Measurements from ENCODE around the gene NPHS1.
"Not testable (repeated sequence)": the region's sequence is repeated elsewhere in the genome, so short reads cannot be mapped to it uniquely, and the experiment has no call there.

Gene NPHS1, protein sequence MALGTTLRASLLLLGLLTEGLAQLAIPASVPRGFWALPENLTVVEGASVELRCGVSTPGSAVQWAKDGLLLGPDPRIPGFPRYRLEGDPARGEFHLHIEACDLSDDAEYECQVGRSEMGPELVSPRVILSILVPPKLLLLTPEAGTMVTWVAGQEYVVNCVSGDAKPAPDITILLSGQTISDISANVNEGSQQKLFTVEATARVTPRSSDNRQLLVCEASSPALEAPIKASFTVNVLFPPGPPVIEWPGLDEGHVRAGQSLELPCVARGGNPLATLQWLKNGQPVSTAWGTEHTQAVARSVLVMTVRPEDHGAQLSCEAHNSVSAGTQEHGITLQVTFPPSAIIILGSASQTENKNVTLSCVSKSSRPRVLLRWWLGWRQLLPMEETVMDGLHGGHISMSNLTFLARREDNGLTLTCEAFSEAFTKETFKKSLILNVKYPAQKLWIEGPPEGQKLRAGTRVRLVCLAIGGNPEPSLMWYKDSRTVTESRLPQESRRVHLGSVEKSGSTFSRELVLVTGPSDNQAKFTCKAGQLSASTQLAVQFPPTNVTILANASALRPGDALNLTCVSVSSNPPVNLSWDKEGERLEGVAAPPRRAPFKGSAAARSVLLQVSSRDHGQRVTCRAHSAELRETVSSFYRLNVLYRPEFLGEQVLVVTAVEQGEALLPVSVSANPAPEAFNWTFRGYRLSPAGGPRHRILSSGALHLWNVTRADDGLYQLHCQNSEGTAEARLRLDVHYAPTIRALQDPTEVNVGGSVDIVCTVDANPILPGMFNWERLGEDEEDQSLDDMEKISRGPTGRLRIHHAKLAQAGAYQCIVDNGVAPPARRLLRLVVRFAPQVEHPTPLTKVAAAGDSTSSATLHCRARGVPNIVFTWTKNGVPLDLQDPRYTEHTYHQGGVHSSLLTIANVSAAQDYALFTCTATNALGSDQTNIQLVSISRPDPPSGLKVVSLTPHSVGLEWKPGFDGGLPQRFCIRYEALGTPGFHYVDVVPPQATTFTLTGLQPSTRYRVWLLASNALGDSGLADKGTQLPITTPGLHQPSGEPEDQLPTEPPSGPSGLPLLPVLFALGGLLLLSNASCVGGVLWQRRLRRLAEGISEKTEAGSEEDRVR (N-terminal part only)

DNA sequence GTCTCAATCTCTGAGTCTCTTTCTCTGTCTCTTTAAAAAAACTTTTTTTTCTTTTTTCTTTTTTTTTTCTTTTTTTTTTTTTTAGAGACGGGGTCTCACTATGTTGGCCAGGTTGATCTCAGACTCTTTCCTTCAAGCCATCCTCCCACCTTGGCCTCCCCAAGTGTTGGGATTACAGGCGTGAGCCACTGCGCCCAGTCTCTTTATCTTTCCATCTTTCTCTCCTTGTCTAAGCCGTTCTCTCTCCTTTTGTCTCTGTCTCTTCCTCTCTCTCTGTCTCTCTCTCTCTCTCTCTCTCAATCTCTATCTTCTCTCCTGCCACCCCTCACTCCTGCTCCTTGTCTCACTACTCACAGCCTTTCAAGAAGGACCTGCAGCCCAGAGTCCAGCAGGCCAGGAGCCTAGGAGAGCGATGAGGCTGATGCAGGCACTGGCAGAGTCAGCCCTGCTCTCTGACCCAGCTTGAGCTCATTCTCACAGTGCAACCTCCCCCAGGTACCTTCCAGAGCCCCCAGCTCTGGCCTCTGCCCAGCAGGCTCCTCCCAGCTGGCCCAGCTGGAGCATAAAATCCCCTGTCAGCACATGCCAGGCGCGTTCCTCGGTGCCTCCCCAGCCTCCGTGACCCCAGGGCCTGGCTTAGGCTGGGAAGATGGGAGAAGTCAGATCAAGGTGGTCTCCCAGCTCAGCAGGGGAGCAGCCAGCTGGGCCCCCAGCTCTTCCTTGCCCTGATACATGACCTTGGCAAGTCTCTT lies at the start of gene NPHS1:
TSS of gene NPHS1 (minus strand) at position 476 of the 752 bp plus-strand sequence. CDS start 667 bp downstream, outside the sequence.
- peak within 1 kb of the TSS in 1 of 2 donors; percentile 49 for H3K27ac Mint-ChIP-seq
- DNase-seq (no peak), ATAC-seq (no peak)
- H3K9me3 Mint-ChIP-seq, result no peaks in the 10 kb centered on the region
- peak within 1 kb of the TSS; percentile 9 to 64 for H3K4me3 Mint-ChIP-seq
- peaks cover 20% of the 10 kb centered on the region for H3K4me1 Mint-ChIP-seq
- H3K27me3 Mint-ChIP-seq, result peaks cover 82% of the 10 kb centered on the region

DNA sequence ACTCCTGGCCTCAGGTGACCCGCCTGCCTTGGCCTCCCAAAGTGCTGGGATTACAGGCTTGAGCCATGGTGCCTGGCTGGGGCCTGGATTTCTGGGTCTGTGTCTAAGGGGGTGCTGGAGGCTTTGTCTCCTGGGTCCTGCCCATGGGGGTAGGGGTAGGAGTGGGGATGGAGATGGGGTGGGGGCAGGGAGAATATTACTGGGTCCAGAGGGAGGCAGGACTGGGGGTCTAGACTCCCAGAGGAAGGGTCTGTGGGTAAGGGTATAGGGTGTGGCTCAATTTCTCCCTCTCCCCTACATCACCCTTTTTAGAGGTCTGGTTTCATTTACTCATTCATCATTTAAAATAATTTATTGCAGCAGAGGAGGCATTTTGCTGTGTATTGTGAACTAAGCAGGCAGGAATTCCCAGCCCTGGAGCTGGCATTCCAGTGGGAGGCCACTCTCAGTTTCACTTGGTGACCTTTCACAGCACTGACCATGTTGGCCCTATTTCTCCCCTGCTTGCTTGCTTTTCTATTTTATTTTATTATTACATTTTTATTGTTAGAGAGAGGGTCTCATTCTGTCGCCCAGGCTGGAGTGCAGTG lies 48.8 kb upstream of the NPHS1 start:
- H3K27me3 Mint-ChIP-seq, result no peaks in the 10 kb centered on the region
- ATAC-seq, result no peak
- peaks cover 78% of the 10 kb centered on the region for H3K4me1 Mint-ChIP-seq
- H3K4me3 Mint-ChIP-seq, result peak overlapping the region; percentile 92 to 93
- DNase-seq, result no peak
- peak overlapping the region; percentile 96 for H3K27ac Mint-ChIP-seq
- H3K9me3 Mint-ChIP-seq, result no peaks in the 10 kb centered on the region

DNA sequence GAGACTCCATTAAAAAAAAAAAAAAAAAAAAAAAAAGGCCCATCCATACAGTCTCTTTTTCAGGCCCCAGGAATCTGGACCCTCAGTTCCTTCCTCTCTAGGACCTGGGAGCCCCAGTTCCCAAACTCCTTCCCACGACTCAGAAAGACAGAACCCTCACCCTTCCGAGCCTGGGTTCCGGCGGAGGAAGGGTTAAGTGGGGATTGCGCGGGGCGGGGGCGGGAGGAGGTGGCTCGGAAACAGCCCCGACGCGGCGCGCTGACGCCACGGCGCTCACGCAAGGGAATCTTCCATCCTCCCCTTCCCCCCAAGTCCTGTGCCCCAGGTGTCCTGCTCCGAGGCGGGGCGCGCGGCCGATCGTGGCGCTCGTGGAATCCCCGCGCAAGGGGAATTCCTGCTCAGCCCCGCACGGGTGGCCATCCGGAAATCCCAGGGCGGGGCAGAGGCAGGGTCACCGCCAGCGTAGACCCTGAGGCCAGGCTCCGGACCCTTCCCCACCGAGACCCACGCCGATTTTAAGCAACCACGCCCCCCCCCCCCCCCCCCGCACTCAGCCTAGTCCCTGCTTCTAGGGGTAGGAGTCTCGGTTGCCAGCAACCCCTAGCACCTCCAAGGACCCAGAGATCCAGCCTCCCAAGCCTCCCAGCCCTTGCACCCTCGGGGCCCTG lies 47.4 kb upstream of the NPHS1 start:
- Mint-ChIP-seq H3K27ac (peak overlapping the region; percentile 96), H3K27me3 (no peaks in the 10 kb centered on the region), H3K4me1 (peaks cover 79% of the 10 kb centered on the region), H3K9me3 (no peaks in the 10 kb centered on the region), H3K4me3 (peak overlapping the region; percentile 92 to 93)
- peak; percentile 72 for ATAC-seq
- peak; percentile 82 to 88 for DNase-seq

DNA sequence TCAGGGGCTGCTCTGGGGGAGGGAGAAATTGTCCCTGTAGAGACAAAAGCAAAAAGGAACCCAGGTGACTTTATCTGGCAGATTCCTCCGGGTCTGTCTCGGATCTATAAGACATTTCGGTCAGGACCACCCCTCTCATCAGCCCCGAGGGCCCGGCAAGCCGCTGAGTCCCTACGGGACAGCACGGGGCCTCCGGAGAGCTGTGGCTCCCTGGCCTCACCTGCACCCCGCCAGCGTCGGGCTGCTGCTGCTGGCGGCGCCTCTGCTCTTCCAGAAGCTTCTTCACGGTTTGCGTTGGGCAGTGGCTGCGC lies 46.1 kb upstream of the NPHS1 start:
- H3K27ac Mint-ChIP-seq, result peak overlapping the region; percentile 96
- peaks cover 70% of the 10 kb centered on the region for H3K4me1 Mint-ChIP-seq
- ATAC-seq (no peak), DNase-seq (no peak)
- H3K9me3 Mint-ChIP-seq, result no peaks in the 10 kb centered on the region
- H3K27me3 Mint-ChIP-seq, result no peaks in the 10 kb centered on the region
- peak overlapping the region; percentile 92 to 93 for H3K4me3 Mint-ChIP-seq

DNA sequence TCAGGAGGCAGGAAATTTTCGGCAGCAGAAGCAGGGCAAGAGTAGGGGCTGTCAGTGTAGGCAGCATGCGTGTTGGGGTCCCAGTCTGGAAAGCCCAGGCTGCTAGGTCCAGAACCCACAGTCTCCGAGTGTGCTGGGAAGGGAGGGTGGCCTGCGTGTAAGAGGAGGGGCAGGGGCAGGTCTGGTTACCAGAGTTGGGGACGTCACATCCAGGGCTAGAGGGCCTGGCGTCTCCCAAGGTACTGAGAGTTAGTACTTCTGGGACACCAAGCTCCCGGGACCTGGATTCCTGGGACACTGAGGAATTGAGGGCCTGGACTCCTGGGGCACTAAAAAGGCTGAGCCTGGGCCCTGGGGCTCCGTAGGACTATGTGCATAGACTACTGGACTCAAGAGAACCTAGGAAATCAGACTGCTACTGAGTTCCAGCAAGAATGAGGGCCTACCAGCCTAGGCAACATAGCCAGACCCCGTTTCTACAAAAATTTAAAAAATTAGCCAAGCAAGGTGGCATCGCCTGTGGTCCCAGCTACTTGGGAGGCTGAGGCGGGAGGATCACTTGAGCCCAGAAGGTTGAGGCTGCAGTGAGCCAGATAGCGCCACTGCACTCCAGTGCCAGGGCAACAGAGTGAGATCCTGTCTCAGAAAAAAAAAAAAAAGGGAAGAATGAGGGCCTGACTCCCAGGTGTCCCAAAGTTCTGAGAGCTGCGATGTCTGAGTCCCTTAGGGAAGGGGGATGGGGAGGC lies 45.6 kb upstream of the NPHS1 start:
- Mint-ChIP-seq H3K27me3 (no peaks in the 10 kb centered on the region), H3K9me3 (no peaks in the 10 kb centered on the region), H3K4me3 (peak overlapping the region; percentile 92 to 93), H3K4me1 (peaks cover 70% of the 10 kb centered on the region), H3K27ac (peak overlapping the region; percentile 61 to 96)
- ATAC-seq, result no peak
- DNase-seq, result no peak

DNA sequence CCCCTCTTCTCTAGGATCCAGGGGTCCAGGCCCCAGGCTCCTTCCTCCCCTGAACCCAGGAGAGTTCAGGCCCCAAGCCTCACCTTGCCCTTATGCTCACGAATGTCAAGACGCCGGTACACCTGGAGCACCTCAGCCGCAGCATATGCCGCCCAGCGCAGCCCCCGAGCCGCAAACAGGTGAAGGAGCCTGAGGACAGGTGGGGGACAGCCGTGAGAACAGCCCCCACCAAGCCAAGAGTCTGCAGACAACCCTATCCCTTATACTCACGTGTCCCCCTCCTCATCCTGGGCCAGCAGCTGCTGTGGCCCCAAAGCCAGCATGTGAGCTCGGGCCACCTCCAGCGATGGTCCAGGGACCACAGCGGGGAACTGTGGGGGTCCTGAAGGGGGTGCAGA lies 44.3 kb upstream of the NPHS1 start:
- Mint-ChIP-seq H3K27me3 (no peaks in the 10 kb centered on the region), H3K4me3 (peak overlapping the region in 1 of 2 donors; percentile 66), H3K9me3 (no peaks in the 10 kb centered on the region), H3K4me1 (peaks cover 65% of the 10 kb centered on the region), H3K27ac (peak overlapping the region; percentile 34 to 52)
- DNase-seq (no peak), ATAC-seq (no peak)

DNA sequence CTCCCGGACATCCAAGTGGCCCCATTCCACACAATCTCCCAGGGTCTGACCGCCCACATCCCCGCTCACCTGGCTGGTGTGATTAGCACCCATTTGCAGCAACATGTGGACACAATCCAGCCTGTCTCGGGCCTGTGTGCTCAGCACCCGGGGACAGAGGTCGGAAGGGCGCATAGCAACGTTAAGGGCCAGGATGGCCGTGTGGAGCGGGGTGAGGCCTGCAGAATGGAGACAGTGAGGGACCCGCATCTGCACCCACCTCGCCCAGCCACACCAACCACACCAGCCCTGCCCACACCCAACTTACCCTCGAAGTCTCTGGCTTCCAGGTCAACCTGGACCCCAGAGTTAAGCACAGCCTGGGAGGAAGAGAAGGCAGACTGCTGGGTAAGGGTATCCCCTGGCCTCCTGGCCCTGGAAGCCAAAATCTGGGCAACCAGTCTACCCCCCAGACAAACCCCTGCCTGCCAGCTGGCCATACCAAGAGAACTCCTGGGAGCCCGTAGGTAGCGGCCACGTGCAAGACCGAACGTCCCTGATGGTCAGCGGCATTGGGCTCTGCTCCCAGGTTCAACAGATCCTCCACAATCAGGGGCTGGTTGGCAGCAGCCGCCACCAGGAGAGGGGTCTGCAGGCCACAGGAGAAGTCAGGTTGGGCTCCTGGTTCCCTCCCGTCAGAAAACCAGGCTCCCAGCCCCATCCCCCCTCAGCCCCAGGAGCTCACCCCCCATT lies 43.8 kb upstream of the NPHS1 start:
- Mint-ChIP-seq H3K4me3 (peak overlapping the region; percentile 33 to 66), H3K9me3 (no peaks in the 10 kb centered on the region), H3K27me3 (no peaks in the 10 kb centered on the region), H3K27ac (peak overlapping the region in 1 of 2 donors; percentile 6), H3K4me1 (peaks cover 61% of the 10 kb centered on the region)
- no peak for ATAC-seq
- DNase-seq, result no peak

DNA sequence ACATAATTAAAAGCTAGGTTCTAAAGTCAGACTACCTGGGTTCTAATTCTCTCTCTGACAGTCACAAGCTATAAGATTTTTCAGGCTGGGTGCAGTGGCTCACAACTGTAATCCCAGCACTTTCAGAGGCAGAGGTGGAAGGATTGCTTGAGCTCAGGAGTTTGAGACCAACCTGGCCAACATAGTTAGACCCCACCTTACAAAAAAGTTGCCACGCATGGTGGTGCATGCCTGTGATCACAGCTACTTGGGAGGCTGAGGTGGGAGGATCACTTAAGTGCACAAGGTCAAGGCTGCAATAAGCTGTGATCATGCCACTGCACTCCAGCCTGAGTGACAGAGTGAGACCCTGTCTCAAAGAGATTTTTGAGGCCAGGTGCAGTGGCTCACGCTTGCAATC lies 42.0 kb upstream of the NPHS1 start:
- DNase-seq, result no peak
- Mint-ChIP-seq H3K4me3 (no peak overlapping the region), H3K4me1 (peaks cover 60% of the 10 kb centered on the region), H3K27ac (no peak overlapping the region), H3K27me3 (no peaks in the 10 kb centered on the region), H3K9me3 (no peaks in the 10 kb centered on the region)
- ATAC-seq, result no peak

DNA sequence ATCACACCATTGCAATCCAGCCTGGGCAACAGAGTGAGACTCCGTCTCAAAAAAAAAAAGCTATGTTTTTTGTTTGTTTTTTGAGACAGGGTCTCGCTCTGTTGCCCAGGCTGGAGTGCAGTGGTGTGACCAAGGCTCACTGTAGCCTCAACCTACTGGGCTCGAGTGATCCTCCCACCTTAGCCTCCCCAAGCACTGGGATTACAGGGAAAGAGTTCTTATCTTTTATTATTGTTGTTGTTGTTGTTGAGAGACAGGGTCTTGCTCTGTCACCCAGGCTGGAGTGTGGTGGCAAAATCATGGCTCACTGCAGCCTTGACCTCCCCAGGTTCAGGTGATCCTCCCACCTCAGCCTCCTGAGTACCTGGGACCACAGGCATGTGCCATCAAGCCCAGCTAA lies 39.5 kb upstream of the NPHS1 start:
- not testable (repeated sequence) for DNase-seq, ATAC-seq, H3K27me3 Mint-ChIP-seq, H3K9me3 Mint-ChIP-seq, H3K27ac Mint-ChIP-seq, H3K4me3 Mint-ChIP-seq
- peaks cover 50% of the 10 kb centered on the region for H3K4me1 Mint-ChIP-seq

DNA sequence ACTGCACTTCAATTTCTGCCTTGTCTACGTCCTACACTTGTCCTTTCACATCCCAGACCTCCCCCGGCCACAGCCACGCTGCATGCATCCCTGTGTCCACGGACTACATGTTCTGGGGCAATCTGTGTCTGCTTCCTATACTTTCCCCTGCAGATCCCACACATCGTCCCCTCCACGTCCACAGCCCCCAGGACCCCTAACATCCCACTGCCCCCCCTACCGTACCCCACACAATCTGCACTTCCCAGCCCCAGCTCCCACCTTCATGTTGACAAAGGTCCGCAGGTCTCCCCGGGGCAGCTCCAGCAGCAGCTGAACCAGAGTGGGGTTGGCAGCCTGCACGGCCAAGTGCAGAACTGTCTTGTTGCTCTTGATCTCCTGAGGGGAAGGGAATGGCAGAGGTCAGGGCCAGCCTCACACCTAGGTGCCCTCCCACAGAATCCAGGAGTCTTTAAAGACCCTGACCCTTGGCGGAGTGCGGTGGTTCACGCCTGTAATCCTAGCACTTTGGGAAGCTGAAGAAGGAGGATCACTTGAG lies 37.9 kb upstream of the NPHS1 start:
- no peak for DNase-seq
- H3K27me3 Mint-ChIP-seq, result no peaks in the 10 kb centered on the region
- H3K9me3 Mint-ChIP-seq, result no peaks in the 10 kb centered on the region
- H3K4me1 Mint-ChIP-seq, result peaks cover 41% of the 10 kb centered on the region
- no peak for ATAC-seq
- H3K27ac Mint-ChIP-seq, result no peak overlapping the region
- H3K4me3 Mint-ChIP-seq, result no peak overlapping the region

DNA sequence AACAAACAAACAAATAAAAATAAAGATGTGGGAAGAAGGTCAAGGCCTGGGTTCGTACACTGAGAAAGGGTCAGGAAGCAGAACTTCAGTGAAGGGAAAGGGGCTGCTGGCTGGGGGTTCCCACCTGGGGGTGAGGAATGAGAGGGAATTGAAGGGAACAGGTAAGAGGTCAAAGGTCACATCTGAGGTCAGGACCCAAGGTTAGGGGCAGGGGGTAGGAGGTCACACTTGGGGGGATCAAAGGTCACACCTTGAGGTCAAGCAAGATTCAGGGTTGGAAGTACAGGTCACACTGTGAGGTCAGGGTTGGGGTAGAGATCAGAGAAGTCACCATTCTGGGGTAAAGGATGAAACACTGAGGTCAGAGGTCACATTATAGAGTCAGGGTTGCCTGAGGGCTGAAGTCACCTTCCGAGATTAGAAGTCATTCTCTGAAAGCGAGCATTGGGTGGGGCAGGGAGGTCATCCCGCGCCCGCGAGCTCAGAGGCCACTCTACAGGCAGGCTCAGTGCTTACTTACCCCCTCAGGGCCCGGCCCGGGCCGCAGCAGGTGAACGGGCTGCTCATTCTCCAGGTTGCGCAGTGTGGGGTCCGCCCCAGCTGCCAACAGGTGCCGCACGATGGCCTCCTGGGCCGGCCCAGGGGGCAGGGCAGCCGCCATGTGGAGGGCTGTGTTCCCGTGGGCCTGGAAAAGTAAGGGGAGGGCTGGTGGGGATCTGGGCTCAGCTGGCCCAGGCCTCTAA lies 37.2 kb upstream of the NPHS1 start:
- DNase-seq (no peak), ATAC-seq (peak; percentile 39)
- Mint-ChIP-seq H3K9me3 (no peaks in the 10 kb centered on the region), H3K27ac (no peak overlapping the region), H3K4me3 (no peak overlapping the region), H3K4me1 (peaks cover 41% of the 10 kb centered on the region), H3K27me3 (no peaks in the 10 kb centered on the region)

DNA sequence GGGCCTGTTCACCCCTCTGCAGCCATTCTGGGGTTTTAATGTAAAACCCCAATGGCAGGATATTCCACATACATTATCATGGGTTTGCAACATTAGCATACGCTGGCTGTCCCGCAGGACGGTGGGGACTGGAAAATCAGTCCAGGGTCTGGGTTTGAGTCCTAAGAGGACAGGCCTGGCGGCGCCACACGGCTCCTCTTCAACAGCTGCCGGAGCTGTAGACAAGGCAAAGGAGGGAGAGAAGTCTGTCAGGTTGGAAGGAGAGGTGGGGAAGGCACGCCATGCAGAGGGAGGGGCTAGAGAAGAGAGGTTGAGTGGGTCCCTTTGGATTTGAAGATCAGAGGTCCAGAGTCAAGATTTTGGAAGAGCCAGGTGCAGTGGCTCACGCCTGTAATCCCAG lies 36.1 kb upstream of the NPHS1 start:
- Mint-ChIP-seq H3K4me1 (peaks cover 37% of the 10 kb centered on the region), H3K9me3 (no peaks in the 10 kb centered on the region), H3K4me3 (no peak overlapping the region), H3K27ac (no peak overlapping the region), H3K27me3 (no peaks in the 10 kb centered on the region)
- DNase-seq (no peak), ATAC-seq (no peak)

DNA sequence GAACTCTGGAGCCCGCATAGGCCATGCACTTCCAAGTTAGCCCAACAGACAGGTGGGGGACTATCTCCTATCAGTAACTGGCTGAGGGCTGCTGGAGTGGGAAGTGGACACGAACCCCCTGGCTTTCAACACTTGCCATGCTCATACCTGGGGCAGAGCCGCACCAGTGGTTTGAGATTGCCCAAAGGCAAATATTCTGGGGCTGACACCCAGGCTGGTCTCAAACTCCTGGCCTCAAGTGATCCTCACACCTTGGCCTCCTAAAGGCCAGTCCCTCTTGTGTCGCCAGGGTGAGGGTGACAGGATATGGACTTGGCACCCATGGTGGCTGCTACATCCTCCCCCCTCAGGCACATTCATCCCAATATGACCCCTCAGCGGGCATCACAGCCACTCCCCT lies 34.9 kb upstream of the NPHS1 start:
- Mint-ChIP-seq H3K4me1 (peaks cover 26% of the 10 kb centered on the region), H3K27me3 (no peaks in the 10 kb centered on the region), H3K27ac (no peak overlapping the region), H3K9me3 (no peaks in the 10 kb centered on the region), H3K4me3 (no peak overlapping the region)
- DNase-seq (no peak), ATAC-seq (no peak)
